GM12872 (cell line): Measurements from ENCODE around the gene OGFRL1.

Experiments
- TF ChIP-seq, protein P1 (sequence below): IDR thresholded peaks from 3 replicates; pipeline ENCODE4 v1.5.1; 2011; ENCODE audit warnings: low read depth, mild to moderate bottlenecking, low read length, moderate library complexity; ENCODE audit not compliant: insufficient read depth

The OGFRL1 gene

DNA sequence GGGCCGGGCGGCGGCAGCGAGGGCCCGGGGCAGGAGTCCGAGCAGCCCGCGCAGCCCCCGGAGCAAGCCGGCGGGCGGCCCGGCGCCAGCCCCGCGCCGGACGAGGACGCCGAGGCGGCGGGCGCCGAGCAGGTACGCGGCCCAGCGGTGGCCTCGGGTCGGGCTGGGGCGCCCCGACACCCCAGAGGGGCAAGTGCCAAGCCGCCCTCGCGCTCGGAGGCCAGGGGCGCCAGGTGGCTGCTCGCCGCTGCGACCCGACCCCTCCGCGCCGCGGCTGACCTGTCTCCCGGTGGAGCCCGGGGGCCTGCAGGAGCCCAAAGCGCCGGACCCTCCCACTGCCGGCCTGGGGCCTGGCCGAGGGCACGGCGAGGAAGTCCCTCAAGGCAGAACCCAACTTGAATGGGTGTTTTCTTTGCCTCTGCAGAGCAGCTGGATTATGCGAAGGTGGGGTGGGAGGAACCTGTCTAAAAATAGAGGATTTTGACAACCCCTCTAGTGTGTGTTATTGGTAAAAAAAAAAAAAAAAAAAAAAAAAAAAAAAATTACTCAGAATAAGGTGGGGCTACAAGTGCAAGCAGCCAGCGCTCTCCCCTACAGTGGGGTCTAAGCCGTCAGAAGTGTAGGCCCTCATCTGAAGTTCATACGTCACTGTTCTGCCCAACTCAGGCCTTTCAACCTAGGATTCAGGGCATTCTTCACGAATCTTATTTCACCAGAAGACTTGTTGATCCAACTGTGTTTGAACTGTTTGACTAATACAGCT lies 609 bp downstream of the OGFRL1 start:
- TF ChIP-seq, protein P1, sequence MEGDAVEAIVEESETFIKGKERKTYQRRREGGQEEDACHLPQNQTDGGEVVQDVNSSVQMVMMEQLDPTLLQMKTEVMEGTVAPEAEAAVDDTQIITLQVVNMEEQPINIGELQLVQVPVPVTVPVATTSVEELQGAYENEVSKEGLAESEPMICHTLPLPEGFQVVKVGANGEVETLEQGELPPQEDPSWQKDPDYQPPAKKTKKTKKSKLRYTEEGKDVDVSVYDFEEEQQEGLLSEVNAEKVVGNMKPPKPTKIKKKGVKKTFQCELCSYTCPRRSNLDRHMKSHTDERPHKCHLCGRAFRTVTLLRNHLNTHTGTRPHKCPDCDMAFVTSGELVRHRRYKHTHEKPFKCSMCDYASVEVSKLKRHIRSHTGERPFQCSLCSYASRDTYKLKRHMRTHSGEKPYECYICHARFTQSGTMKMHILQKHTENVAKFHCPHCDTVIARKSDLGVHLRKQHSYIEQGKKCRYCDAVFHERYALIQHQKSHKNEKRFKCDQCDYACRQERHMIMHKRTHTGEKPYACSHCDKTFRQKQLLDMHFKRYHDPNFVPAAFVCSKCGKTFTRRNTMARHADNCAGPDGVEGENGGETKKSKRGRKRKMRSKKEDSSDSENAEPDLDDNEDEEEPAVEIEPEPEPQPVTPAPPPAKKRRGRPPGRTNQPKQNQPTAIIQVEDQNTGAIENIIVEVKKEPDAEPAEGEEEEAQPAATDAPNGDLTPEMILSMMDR, result no peak

DNA sequence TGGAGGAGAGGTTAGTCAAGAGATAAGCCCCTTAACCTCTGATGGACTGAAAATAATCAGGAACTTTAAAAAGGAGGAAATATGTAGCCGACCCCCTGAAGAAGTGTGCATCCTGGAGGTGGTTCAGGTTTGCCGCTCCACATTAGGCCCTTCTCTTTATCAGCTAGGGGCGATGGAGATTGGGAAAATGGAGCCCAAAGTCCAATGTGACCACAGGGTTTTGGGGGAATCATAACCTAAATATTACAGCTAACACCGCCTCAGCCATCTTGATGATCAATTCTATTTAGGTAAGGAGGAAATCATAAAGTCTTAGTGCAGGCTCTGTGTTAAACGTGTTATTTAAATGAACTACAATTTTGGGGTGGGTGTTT lies 1.2 kb downstream of the OGFRL1 start:
- TF ChIP-seq, protein P1, result no peak

DNA sequence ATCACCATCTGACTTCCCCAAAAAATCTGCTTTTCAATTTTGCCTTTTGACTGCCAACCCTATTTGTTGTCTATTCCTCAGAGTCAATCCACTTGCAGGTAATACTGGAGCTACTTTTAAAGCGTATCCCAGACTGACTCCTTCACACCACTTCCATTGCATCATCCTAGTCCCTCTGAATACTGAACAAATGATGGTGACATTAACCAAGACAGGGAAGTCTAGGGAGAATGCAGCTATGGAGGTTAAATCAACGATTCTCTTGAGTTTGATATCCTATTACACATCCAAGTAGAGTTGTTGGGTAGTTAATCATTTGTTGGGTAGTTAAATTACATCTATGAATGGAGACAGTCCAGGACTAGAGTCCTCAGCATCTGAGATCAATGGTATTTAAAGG lies 2.0 kb downstream of the OGFRL1 start:
- TF ChIP-seq, protein P1, result no peak

DNA sequence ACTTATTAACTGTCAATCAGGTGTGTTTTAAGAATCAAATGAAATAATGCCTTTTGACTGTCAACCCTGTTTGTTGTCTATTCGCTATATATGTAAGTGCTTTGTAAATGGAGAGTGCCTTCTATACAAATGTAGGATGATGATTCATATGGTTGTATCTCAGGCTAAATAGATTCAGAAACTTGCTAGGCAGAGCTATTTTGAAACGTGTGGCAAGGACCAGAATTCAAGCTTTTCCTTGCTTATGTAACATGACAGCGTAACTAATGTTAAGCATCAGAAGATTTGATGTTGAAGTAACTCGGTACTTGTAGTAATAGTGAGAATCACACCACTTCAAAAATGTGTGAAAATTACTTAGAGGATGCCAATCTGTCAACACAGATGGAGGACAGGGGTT lies 3.4 kb downstream of the OGFRL1 start:
- TF ChIP-seq, protein P1, result no peak

DNA sequence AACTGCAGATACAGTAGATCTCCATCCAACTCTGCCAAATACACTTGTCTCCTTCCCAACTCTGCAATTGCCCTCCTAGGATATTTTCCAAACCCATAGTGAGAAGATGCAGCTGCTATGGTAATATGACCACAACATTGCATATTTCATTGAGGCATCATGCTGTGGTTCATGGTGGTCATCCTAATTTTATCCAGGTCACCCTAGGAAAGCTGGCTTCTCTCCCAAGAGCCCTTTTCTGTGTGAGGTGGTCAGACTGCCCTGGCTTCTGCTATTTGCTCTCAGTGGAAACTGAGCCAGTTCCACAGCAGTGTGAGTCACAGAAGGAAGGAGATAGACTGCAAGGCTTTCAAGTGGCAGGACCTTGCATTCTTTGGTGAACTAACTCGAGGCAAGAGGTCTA lies 5.5 kb downstream of the OGFRL1 start:
- TF ChIP-seq, protein P1, result no peak

DNA sequence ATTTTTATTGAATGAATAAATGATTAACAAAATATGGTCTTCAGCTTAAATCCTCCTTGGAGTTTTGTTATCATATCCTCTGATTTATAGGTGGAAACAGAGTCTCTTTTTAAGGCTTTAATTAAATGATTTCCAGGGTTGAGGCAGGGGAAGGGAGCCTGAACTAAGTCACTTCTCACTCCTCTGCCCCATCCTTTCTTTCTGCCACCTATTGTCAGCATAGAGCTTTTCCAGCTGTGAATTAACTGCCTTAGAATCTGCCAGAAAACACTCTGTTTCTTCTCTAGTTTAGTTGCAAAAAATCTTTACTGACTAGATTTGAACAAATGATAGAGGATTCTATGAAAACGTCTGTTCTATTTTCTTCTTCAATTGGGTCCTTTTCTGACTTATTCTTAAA lies 9.8 kb downstream of the OGFRL1 start:
- TF ChIP-seq, protein P1, result no peak

DNA sequence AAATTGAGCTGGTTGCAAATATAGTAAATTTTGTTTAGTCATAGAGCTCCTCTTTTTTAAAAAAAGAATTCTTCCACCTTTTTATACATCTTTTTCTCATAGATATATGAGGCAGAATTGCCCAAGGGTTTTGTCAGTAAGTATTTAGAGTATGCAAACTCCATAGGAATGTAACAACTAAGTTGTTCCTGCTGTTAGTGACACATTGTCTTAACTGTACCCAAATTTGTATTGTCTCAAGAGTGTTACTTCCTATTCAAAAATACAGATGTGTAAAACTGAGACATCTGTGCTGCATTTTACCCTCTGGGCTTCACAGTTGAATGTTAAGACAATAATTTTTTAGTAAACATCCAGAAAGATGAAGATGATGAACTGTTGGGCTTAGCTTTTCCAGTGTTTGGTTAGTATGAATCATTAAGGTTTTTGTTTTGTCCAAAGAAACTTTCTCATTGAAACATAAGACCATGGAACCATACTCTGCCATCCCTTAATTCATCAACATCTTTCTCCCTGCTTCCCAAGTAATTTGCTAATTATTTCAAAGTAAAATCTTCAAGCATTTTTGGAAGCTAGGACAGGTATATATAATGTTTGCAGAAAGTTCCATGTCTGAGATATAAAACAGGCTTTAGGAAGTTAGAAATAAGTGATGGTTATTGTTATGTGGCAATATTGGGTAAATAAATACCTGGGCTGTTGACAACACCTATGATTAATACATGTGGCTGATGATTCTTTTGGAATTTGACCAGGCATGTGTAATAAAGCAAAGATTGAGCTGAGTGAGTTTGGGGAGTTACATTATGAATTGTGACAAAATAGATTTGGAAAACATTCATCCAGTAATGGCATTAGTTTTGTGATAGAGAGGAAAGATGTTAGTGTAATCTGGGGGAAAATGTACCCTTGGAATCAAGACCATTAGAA lies 11.2 kb downstream of the OGFRL1 start:
- TF ChIP-seq, protein P1, result no peak
